ENCODE data around the gene VOPP1. TPM values are rescaled to one million over a fixed set of nuclear protein-coding genes. Genes with fewer than 3 reads are reported as not detected.
A peak's percentile ranks its signal among the peaks of the same experiment; 100 is the strongest.

Gene VOPP1
- total and polyA plus RNA-seq, 2 of the 13 experiments (the other 11 are each of a cell fraction or from before 2014, with no cell fraction given) = 21.8 to 55.3 TPM

DNA sequence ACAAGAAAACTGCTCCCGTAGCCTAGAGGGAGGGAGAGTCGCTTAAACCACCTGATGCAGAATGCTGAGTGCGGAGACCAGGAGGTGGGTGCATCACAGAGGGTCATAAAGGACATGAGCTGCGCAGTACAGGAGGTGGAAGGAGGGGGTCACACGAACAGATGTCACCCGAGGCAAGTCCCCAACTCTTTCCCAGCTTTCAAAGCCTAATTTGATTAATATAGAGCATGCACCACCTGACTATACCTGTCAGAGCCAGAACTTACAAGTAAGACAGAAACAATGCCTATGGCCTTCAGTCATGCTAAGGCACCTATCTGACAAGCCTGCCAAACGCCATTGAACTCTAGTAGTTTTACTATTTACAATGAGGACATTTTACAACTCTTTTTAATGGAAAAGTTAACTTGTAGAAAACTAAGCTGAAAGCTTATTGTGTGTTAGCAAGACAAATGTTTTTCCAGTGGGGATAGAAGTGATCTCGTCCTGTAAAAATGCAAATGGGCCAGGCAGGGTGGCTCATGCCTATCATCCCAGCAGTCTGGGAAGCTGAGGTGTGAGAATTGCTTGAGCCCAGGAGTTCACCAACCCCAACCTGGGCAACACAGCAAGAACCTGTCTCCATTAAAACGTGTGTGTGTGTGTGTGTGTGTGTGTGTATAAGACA is 1.1 kb upstream of the VOPP1 start:
- ChIA-PET POLR2A (interaction anchor here (0.9 kb wide), 2 partner anchors 9 to 533 kb away, joined by 3 read pairs; partner anchors contain the start of gene CHCHD2), CTCF (ENCODE audit: low intra/inter-chr PET ratio, low total read pairs) (no interaction called here)
- 19% methylated on average over 9 of the region's 9 CpGs for WGBS (ENCODE audit: low lambda C conversion rate)
- BruUV-seq (replicated peaks) = no TSS peak
- DNase-seq (ENCODE audit: low spot score) (no peak), FAIRE-seq (peak; percentile 37), ATAC-seq (peak; percentile 6; the same call in 2 of the 3 replicates)
- no peak overlapping the region for H3K27ac ChIP-seq (ENCODE audit: extremely low read length, insufficient read depth, low read length)
- no peaks in the 10 kb centered on the region for H3K36me3 ChIP-seq (replicated peaks in 1 of 2; ENCODE audit: control insufficient read depth in 1 of 2, insufficient read depth in 2 of 2, low read length in 2 of 2)
- no peaks in the 10 kb centered on the region for H3K9me3 ChIP-seq (ENCODE audit: low read length)
- peak overlapping the region; percentile 97 for H3K4me2 ChIP-seq (ENCODE audit: low read depth, low read length)
- intact Hi-C loops (cut with micrococcal nuclease; ENCODE audit: unreplicated experiment) = loop anchor here (10.0 kb wide), 1 partner anchor 149 kb away; no protein-coding TSS in a partner anchor
- H4K20me1 ChIP-seq (ENCODE audit: insufficient read depth, low read length) = no peaks in the 10 kb centered on the region
- no peak overlapping the region for H2AFZ ChIP-seq (ENCODE audit: low read length)
- TF ChIP-seq ZNF605 (CRISPR knock-in tag; IDR thresholded peaks at IDR 0.05) (no peak), ZNF747 (CRISPR knock-in tag; IDR thresholded peaks at IDR 0.05; ENCODE audit: borderline replicate concordance) (peak; percentile 12; the same call in 1 of the 2 replicates)
- peak overlapping the region; percentile 67 to 79 (median 74) for H3K4me3 ChIP-seq (replicated peaks in 1 of 3; ENCODE audit: insufficient read depth in 1 of 3, low read depth in 2 of 3, low read length in 3 of 3)
- peak overlapping the region; percentile 59 for H3K9ac ChIP-seq (ENCODE audit: insufficient read depth, low read depth, low read length)
- no peaks in the 10 kb centered on the region; a peak in 1 of 5 replicates for H3K27me3 ChIP-seq (ENCODE audit: control insufficient read depth in 1 of 2, insufficient read depth in 2 of 2, low read length in 2 of 2)
- H3K4me1 ChIP-seq (ENCODE audit: insufficient read depth, low read length) = peaks cover 39% of the 10 kb centered on the region
- in situ Hi-C loops (cut with HindIII; ENCODE audit: extremely low pct_ligation_motif_present, low pct_unique_long_range_greater_than_20kb) = no loop called here
- peaks cover 34% of the 10 kb centered on the region for H3K79me2 ChIP-seq (ENCODE audit: insufficient read depth, low read length)

DNA sequence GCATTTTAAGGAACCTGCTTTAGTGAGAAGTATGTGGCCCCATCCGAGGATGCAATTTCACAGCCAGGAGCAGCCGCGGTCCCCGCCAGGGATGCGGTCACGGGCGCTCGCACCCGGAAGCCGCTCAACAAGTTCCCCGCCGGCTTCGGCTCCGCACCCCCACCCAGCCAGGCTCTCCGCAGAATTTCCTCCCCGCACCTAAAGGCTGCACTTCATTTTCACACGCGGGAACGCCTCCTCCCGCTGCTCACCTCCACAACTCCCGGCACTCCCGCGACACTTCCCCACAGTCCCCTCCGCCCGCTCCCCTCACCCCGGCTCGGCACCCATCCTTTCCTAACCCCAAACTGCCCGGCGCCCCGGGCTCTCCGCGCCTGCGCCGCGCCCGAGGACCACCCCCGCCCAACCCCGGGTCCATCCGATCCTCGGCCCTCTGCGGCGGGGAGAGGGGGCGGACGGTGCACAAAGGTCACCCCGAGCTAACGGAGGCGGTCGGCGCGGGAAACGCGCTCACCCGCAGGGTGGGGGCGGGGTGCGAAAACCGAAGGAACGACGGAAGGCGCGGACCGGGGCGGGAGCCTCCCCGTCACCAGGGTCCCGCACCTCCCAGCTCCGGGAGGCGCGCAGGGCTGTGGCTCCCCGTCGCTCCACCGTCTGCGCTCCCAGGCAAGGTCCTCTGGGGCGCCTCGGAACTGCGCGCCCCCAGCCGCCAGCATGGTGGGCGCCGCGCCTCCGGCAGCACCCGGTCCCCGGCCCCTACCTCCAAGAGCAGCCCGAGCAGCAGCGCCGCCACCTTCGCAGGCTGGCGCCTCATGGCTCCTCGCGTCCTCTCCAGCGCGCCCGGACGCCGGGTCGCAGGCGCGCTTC is 558 bp downstream of the VOPP1 start:
- no peaks in the 10 kb centered on the region; a peak in 1 of 5 replicates for H3K27me3 ChIP-seq (ENCODE audit: control insufficient read depth in 1 of 2, insufficient read depth in 2 of 2, low read length in 2 of 2)
- DNase-seq (ENCODE audit: low spot score) = peak; percentile 34
- no peaks in the 10 kb centered on the region for H3K9me3 ChIP-seq (ENCODE audit: low read length)
- ChIA-PET CTCF (ENCODE audit: low intra/inter-chr PET ratio, low total read pairs) (no interaction called here), POLR2A (interaction anchor here (0.6 to 1.1 kb wide), 4 partner anchors 10 to 379 kb away, joined by 3 read pairs; no protein-coding TSS in a partner anchor)
- FAIRE-seq = peak; percentile 4
- TSS peak; percentile 60 for BruUV-seq (replicated peaks)
- peak; percentile 82 for ATAC-seq
- intact Hi-C loops (cut with micrococcal nuclease; ENCODE audit: unreplicated experiment) = loop anchor here (2.0 to 10.0 kb wide), 2 partner anchors 147 to 207 kb away; partner anchors contain the start of gene LANCL2
- in situ Hi-C loops (cut with HindIII; ENCODE audit: extremely low pct_ligation_motif_present, low pct_unique_long_range_greater_than_20kb) = no loop called here
- H3K79me2 ChIP-seq (ENCODE audit: insufficient read depth, low read length) = peaks cover 46% of the 10 kb centered on the region
- WGBS (ENCODE audit: low lambda C conversion rate) = 0% methylated on average over 27 of the region's 97 CpGs
- H3K4me3 ChIP-seq (replicated peaks in 1 of 3; ENCODE audit: insufficient read depth in 1 of 3, low read depth in 2 of 3, low read length in 3 of 3) = peak overlapping the region; percentile 73 to 85 (median 84)
- peaks cover 50% of the 10 kb centered on the region for H3K4me1 ChIP-seq (ENCODE audit: insufficient read depth, low read length)
- H3K9ac ChIP-seq (ENCODE audit: insufficient read depth, low read depth, low read length) = peak overlapping the region; percentile 86
- H4K20me1 ChIP-seq (ENCODE audit: insufficient read depth, low read length) = no peaks in the 10 kb centered on the region
- H3K4me2 ChIP-seq (ENCODE audit: low read depth, low read length) = peak overlapping the region; percentile 77
- H3K27ac ChIP-seq (ENCODE audit: extremely low read length, insufficient read depth, low read length) = peak overlapping the region; percentile 91
- no peaks in the 10 kb centered on the region for H3K36me3 ChIP-seq (replicated peaks in 1 of 2; ENCODE audit: control insufficient read depth in 1 of 2, insufficient read depth in 2 of 2, low read length in 2 of 2)
- H2AFZ ChIP-seq (ENCODE audit: low read length) = no peak overlapping the region
- TF ChIP-seq, protein P1, sequence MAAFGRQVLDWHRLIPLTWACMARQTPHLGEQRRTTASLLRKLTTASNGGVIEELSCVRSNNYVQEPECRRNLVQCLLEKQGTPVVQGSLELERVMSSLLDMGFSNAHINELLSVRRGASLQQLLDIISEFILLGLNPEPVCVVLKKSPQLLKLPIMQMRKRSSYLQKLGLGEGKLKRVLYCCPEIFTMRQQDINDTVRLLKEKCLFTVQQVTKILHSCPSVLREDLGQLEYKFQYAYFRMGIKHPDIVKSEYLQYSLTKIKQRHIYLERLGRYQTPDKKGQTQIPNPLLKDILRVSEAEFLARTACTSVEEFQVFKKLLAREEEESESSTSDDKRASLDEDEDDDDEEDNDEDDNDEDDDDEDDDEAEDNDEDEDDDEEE (CRISPR knock-in tag; IDR thresholded peaks at IDR 0.05) = no peak
- peak; percentile 33 to 60; a peak in 3 of 4 replicates for TF ChIP-seq NR2F1 (CRISPR knock-in tag; IDR thresholded peaks at IDR 0.05)
- peak; percentile 48; the same call in 1 of the 2 replicates for TF ChIP-seq MED1 (CRISPR knock-in tag; IDR thresholded peaks at IDR 0.05)
- TF ChIP-seq, protein P2, sequence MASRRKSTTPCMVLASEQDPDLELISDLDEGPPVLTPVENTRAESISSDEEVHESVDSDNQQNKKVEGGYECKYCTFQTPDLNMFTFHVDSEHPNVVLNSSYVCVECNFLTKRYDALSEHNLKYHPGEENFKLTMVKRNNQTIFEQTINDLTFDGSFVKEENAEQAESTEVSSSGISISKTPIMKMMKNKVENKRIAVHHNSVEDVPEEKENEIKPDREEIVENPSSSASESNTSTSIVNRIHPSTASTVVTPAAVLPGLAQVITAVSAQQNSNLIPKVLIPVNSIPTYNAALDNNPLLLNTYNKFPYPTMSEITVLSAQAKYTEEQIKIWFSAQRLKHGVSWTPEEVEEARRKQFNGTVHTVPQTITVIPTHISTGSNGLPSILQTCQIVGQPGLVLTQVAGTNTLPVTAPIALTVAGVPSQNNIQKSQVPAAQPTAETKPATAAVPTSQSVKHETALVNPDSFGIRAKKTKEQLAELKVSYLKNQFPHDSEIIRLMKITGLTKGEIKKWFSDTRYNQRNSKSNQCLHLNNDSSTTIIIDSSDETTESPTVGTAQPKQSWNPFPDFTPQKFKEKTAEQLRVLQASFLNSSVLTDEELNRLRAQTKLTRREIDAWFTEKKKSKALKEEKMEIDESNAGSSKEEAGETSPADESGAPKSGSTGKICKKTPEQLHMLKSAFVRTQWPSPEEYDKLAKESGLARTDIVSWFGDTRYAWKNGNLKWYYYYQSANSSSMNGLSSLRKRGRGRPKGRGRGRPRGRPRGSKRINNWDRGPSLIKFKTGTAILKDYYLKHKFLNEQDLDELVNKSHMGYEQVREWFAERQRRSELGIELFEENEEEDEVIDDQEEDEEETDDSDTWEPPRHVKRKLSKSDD (CRISPR knock-in tag; IDR thresholded peaks at IDR 0.05; ENCODE audit: low read depth) = 0 out of 2 replicates have a peak, but pooled peaks have one; percentile 8
- TF ChIP-seq, protein P3, sequence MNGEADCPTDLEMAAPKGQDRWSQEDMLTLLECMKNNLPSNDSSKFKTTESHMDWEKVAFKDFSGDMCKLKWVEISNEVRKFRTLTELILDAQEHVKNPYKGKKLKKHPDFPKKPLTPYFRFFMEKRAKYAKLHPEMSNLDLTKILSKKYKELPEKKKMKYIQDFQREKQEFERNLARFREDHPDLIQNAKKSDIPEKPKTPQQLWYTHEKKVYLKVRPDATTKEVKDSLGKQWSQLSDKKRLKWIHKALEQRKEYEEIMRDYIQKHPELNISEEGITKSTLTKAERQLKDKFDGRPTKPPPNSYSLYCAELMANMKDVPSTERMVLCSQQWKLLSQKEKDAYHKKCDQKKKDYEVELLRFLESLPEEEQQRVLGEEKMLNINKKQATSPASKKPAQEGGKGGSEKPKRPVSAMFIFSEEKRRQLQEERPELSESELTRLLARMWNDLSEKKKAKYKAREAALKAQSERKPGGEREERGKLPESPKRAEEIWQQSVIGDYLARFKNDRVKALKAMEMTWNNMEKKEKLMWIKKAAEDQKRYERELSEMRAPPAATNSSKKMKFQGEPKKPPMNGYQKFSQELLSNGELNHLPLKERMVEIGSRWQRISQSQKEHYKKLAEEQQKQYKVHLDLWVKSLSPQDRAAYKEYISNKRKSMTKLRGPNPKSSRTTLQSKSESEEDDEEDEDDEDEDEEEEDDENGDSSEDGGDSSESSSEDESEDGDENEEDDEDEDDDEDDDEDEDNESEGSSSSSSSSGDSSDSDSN (CRISPR knock-in tag; IDR thresholded peaks at IDR 0.05) = peak; percentile 82

Measured in HepG2 (cell line).